WI38 (cell line): Measurements from ENCODE around the gene GLCCI1.

ENCODE experiments used
- H3K4me3 ChIP-seq: 2 replicates; pipeline ENCODE4 v1.5.1; 2011; ENCODE audit warnings: low read depth, mild to moderate bottlenecking, control low read depth, low read length
- TF ChIP-seq, protein P1 (sequence below): IDR thresholded peaks from 2 replicates; pipeline ENCODE4 v1.5.1; 2012; ENCODE audit warnings: low read depth, mild to moderate bottlenecking, control low read depth, low read length

GLCCI1 gene

DNA sequence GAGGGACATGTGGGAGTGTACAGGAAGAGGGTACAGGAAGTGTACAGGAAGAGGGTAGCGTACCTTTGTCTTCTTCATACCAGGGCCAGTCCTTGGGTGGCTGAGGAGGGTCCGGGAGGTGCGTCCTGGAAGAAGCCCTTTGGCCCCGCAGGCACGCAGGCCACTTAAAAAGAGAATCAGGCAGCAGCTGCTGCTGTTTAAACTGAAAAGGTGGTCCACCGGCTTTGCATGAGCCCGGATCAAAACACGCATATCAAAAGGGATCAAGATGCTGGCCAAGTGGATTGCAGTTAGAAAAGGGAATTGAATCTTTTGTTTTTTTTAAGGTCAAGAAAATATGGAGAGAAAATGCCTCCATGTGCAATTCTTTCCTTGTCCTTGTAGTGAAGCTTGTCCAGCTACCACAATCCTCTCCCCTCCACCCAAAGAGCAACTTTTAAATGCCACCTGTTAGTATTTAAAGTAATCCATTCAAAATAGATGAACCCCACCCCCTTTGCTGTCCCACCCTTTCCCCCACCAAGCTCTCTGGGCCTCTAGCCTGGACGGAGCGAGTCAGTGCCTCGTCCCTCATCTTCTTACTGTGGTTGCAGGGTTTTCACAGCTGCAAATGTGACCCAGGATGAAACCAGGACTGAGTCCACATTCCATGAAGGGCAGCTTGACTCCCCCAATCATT, 142.8 kb downstream of the GLCCI1 start:
- H3K4me3 ChIP-seq: no peak overlapping the region
- TF ChIP-seq, protein P1, sequence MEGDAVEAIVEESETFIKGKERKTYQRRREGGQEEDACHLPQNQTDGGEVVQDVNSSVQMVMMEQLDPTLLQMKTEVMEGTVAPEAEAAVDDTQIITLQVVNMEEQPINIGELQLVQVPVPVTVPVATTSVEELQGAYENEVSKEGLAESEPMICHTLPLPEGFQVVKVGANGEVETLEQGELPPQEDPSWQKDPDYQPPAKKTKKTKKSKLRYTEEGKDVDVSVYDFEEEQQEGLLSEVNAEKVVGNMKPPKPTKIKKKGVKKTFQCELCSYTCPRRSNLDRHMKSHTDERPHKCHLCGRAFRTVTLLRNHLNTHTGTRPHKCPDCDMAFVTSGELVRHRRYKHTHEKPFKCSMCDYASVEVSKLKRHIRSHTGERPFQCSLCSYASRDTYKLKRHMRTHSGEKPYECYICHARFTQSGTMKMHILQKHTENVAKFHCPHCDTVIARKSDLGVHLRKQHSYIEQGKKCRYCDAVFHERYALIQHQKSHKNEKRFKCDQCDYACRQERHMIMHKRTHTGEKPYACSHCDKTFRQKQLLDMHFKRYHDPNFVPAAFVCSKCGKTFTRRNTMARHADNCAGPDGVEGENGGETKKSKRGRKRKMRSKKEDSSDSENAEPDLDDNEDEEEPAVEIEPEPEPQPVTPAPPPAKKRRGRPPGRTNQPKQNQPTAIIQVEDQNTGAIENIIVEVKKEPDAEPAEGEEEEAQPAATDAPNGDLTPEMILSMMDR: no peak

DNA sequence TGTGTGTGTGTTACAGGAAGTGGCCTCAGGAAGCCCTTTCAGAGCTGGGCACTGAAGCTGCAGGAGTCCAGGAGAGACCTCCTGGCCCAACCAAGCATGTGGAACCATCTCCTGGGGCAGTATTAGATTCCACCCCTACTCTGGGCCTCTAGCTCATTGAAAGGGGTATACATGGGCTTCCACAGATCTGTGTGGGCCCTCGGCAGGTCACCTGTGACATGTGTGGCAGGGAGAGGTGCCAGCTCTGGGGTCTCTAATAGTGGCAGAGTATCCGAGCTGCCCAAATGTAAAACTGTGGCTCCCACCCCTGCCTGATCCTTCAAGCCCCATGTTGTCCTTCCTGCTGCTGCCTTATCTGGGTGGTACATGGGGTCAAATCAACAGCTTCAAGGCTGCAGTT, 144.1 kb downstream of the GLCCI1 start:
- no peak overlapping the region for H3K4me3 ChIP-seq
- TF ChIP-seq, protein P1: no peak

DNA sequence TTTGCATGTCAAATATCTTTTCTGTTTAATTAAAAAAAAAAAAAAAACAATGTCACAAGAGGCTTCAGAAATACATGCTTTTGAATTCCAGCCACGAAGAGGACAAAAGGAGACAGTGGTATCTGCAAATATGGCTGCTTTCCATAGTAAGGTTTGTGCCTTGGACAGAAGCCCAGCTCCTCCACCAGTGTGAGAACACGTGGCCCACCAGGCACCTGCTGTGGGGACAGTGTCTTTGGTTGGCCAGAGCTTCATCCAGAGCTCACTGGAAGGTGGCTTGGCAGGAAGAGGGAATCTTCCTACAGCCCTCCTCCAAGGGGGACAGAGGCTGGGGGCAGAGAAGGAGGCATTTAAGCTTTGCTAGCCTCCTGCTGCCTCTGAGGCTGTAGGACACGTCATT, 144.6 kb downstream of the GLCCI1 start:
- H3K4me3 ChIP-seq: no peak overlapping the region
- TF ChIP-seq, protein P1: no peak

DNA sequence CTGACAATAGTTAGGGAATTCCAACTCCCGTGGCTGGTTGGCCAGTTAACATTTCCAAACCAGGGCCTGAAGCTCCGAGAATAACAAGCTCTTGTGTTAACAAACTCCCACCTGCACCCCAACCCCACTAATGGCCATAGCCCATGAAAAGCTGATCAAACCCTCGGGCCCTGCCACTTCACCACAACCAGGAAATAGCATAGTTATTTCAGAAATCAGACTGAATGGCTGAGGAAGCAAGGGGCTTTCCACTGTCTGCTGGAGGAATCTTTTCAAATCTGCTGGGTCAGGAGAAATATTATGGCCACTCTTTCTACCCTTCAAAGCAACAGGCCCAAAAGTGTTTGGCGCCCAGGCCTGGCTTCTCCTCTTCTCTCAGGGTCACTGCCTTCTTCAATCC, 145.6 kb downstream of the GLCCI1 start:
- H3K4me3 ChIP-seq: no peak overlapping the region
- TF ChIP-seq, protein P1: no peak

DNA sequence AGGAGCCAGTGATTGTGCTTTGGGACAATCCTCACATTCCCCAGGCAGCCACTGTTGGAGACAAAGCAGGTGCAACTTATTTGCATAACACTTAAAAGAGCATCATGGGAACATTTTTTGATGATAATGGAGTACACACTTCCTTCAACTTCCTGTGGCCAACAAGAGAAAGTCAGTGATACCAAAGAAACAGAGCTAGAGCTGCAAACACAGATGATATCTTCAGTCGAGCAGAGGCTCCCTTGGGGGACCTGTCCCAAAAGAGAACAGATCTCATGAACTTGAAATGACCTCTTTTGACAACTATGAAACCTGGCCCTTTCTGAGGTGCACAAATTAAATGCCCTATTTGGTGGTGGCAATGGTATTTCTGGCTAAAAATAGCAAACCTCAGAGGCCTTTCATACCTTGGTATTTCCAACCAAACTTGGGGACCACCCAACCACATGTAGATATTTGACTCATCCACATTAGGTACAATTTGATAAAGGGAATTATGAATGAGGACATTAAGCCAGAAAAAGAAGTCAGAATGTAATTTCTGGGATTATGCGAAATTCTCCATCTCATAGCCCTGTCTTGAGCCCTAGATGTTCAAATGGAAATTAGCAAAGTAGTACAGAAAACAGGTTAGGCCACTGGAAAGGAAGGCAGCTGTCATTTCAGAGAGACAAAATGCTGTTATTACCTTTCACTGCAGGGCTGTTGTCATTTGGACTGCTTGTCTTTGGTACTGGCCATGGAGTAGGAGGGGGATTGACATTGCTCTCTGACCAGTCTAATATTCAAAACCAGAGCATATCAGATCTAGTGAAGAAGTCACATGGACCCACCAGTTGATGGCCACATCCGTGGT, 147.2 kb downstream of the GLCCI1 start:
- TF ChIP-seq, protein P1: no peak
- no peak overlapping the region for H3K4me3 ChIP-seq

DNA sequence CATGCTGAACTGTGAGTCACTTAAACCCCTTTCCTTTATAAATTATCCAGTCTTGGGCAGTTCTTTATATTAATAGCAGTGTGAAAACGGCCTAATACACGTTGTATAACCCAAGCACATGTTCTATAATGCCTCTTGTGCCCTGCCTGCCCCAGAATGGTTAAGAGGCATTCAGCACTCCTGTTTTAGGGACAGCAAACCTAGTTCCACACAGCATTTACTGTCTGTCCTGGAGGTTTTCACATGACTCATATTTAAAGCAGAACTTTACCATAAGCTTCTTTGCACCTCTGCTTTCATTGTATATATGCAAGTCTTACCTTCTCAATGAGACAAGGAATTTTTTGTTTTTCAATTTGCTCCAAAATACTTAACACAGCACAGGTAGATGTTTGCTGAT, 148.6 kb downstream of the GLCCI1 start:
- H3K4me3 ChIP-seq: no peak overlapping the region
- TF ChIP-seq, protein P1: no peak

DNA sequence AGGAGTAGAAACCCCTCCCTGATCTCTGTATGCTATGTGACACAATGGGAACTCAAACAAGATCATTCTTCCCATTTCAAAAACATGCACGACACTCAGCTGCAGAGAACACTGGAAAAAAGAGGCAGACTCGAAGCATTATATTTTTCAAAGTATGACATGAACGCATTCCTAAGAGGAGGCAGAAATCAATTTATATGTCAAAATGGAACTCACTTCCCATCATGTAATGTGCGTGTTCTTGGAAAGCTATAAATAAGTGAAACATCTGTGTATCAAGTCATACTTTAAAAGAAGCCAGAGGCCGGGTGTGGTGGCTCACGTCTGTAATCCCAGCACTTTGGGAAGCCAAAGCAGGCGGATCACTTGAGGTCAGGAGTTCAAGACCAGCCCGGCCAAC, 150.7 kb downstream of the GLCCI1 start:
- H3K4me3 ChIP-seq: no peak overlapping the region
- TF ChIP-seq, protein P1: no peak
